Islet precursor cell (in vitro differentiated cells): Measurements from ENCODE around the gene NIM1K.
"Not testable (repeated sequence)": the region's sequence is repeated elsewhere in the genome, so short reads cannot be mapped to it uniquely, and the experiment has no call there.

Experiments
- DNase-seq: peaks from one replicate; pipeline ENCODE4 v3.0.0-alpha.2; 2018

The NIM1K gene

DNA sequence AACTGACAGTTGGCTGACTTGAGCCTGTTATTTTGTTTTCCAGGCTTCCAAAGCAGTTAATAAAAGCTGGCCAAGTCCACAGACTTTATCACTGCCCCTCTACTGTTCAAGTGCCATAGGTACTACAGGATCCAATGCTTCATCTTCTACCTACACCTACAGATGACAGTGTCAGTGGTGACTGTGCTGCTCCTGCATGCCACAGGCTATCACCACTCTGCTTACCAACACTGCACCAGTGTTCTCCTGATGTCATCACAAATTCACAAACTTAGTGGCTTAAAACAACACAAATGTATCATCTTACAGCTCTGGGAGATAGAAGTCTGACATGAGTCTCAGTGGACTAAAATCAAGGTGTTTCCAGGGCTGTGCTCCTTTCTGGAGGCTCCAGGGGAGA lies 94.6 kb downstream of the NIM1K start:
- DNase-seq, result no peak

DNA sequence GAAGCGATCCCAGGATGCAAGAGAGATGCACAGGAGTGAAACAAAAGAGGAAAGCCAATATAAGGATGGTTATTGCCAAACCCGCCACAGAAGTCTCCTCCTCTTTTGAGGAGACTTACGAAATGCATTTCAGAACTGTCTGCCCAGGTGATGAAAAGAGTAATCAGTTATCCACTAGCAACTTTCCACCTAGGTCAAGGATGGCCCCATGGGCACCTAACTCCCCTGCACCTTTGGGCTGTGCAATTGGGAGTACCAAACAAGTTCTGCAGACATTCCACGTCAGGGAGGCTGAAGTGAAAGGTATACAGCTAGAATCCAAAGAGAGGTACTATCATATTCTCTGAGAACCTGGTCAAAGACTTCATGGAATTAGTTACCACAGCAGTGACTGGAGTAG lies 95.5 kb downstream of the NIM1K start:
- DNase-seq, result no peak

DNA sequence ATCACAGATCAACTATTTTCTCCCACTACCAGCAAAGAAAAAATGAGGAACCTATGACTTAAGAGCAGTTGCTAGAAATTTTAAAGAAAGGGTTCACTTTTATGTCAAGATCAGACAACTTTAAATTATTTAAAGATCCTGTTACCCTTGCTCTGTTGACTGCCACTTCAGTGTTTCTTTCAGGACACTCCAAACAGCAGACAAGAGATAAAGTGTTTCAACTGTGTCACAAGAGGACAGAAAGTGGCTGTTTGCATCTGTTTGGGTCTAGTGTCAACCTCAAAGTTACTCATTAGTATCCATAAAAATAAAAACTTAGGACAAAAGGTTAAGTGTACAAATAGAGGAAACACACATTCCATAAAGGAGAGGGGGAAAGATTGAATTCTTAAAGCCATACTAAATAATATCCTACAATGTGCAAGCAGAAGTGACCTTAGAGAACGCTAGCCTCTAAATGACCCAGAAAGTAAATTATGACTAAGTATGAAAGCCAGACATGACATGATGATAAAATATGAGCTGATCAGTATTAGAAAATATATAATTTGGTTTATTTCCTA lies 96.3 kb downstream of the NIM1K start:
- DNase-seq, result no peak

DNA sequence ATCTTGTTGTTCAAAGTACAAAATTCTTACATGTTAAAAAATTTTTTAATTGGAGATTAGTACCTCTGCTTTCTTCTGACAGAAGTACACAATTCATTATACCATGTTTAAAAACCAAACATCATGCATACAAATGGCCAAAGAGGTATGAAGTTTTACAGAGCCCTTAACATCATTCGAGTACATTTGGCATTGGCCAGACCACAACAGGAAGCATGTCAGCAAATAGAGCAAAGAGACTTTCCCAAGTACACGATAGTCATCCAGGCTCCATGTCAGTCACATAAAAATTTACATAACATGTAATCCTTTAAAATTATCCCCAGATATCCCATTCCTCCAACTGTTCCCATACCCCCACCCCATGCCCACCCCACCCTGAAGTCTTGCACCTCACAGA lies 98.7 kb downstream of the NIM1K start:
- no peak for DNase-seq

DNA sequence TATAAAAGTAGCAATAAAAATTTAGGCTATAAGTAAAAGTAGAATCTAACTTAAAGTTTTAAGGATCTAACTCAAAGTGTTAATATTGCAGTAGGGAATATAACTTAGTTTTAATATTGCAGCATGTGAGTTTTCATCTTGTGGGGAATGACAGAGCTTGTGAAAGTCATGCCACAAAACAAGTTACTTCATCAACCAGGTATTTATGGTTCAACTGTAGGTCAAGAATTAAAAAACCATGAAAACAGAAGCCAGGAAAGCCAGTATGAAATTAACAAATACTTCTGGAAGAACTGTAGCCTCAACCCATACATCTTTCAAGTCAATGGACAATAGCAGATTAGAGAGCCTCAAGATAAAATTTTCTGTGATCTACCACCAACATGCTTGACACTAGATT lies 102.2 kb downstream of the NIM1K start:
- DNase-seq, result no peak

DNA sequence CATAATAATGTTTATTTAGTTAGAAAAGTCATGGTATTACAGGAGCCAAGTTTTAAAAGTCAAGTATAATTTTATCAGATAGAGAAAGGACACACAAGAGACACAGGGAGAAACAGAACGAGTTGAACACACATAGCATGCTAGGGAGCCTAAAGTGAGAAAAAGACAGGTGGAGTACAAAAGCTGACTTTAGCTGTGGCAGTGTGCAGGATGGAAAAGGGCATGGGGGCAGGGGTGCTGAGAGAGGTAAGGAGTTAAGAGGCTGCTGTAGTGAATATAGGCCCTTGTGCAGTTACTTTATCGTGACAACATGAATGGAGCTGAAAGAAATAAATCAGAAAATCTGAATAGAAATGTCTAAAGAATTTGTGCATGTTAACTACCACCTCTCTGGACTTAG lies 103.2 kb downstream of the NIM1K start:
- DNase-seq, result no peak

DNA sequence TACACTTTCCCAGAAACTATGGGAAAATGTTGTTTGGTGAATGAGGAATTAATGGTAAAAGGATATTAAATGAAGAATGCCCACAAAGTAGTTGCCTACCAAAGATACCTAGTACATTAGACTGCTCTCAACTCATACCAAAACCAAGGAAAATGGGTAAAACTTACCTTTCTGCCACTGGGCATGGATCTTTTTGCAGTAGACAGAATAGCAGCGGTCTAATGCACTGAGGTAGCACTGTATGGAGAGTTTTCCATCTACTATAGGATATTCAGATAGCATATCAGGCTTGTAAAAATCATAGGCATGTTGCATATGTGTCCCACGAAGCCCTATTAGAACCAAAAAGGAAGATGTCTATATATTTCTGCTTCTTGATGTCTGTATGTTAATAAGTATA lies 104.8 kb downstream of the NIM1K start:
- no peak for DNase-seq

DNA sequence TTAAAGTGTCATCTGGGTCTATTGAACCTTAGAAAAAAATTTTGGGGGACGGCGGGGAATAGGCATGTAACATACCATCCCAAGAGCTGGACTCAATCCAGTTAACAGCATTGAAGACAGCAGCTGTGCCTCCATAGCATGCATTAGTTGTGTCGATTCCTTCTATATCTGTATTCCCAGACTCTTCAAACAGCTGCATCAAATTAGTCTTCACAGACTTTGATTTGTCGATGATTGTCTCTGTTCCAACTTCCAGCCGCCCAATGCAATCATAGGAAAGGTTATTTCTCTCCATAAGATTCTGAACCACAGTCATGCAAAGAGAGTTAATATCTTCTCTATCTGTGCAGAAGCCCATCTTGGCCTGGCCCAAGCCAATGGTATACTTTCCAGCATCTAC lies 106.4 kb downstream of the NIM1K start:
- no peak for DNase-seq

DNA sequence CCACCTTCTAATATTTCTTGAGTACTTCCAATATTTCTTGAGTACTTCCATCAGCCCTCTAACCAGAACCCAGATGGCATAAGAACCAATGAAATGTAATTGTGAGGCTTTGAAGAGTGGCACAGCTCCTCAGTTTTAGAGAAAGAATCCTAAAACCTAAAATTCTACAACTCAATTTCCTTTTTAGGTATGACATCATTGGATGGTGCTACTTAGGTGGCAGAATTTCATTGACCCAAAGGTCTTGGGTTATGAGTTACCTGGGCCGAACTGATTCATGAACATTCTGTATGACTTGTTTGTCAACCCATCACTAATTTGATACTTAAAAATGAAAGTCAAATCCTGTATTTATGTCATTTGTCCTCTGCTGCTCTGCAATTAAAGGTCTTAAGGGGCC lies 108.1 kb downstream of the NIM1K start:
- no peak for DNase-seq

DNA sequence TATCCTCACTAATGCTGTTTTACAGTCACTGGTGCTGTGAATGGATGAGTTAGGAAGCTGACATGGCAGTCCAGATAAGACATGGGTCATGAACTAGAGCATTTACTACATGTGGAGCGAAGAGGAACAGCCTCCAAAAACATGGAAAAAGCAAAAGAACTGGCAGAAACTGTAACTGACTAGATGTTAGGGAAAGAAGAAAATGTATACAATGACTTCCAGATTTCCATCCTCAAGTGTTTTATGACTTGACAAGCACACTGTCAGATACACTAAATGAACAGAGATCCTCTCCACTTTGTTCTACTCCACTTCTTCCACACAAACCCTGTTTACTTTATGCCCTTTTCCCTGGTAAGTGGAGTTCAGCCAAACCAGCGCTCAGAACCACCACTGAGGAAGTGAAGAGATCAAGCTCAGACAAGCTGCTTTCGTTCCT lies 109.6 kb downstream of the NIM1K start:
- DNase-seq, result no peak

DNA sequence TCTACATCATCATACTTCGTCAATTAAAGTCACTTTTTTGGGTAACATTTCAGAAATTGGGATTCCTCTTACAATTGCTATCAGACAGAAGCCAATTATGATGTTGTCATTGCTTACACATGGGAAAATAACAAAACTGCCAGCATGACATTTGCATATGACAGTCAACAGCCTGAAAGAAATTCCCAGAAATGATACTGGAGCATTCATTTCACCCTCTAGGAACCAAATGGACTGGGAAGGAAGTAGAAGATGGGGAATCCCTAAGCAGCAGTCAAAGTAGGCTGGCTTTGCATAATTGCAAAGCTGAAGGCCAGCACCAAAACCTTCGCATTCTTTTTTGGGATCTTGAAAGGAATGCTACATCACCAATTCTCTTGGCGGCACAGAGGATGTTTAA lies 110.5 kb downstream of the NIM1K start:
- no peak for DNase-seq

DNA sequence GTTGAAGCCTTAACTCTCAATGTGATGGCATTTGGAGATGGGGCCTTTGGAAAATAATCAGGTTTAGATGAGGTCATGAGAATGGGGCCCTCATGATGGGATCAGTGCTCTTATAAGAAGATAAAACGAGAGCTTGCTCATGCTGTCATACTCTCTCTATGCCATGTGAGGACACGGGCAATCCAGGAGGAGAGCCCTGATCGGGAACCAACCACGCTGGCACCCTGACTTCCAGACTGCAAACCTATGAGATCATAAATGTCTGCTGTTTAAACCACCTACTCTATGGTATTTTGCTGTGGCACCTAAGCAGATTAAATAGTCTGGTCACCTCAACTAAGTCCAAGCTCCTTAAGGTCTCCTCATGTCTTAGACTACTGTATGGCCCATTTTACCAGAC lies 111.2 kb downstream of the NIM1K start:
- DNase-seq, result no peak

DNA sequence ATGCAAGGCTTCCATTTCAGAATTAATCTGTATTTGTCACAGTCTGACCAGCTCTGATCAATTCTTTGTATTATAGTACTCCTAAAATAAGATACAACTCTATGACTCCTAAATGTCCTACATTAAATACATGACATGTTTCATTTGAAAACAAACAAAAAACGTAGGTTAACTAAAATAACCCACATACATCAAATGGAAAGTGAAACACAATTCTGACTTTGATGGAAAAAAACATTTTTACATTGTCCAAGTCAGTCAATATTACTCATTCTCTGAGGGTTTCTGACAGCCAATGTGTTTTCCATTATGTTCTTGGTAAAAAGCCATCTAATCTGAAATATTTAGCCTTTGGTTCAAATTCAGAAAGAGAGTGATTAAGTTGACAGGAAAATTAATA lies 112.5 kb downstream of the NIM1K start:
- no peak for DNase-seq

DNA sequence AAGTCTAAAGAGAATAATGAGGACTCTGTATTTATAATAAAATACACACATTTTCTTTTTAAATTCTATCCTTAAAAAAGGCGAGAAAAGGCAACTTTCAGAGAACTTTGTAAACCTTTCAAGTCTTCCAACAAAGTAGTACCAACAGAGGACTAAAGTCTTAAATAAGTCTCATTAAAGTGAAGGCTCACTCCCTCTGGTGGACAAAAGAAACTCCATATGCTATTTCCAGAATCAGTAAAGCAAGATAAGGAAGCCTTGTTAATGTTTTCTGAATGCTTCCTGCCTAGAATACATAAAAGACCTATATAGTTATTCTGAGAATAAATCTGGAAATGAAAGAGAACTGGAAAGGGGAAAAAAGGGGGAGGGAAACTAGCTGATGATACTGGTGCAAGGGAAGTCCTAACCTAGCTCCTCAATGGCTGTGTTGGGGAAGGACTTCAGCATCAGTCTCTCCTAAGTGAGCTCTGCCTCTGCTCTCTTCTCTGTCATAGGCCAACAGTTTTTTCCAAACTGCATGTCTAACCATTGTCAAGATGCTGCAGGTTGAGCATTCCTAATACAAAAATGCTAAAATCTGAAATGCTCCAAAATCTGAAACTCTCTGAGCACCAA lies 114.0 kb downstream of the NIM1K start:
- no peak for DNase-seq

DNA sequence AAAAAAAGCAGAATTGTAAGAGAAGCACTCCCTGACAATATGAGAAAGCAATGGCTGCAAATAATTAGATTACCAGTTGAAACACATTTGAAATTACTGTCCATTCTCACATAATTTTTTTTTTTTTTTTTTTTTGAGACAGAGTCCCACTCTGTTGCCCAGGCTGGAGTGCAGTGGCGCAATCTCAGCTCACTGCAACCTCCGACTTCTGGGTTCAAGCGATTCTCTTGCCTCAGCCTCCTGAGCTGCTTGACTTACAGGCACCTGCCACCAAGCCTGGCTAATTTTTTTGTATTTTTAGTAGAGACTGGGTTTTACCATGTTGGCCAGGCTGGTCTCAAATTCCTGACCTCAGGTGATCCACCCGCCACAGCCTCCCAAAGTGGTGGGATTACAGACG lies 114.9 kb downstream of the NIM1K start:
- not testable (repeated sequence) for DNase-seq

DNA sequence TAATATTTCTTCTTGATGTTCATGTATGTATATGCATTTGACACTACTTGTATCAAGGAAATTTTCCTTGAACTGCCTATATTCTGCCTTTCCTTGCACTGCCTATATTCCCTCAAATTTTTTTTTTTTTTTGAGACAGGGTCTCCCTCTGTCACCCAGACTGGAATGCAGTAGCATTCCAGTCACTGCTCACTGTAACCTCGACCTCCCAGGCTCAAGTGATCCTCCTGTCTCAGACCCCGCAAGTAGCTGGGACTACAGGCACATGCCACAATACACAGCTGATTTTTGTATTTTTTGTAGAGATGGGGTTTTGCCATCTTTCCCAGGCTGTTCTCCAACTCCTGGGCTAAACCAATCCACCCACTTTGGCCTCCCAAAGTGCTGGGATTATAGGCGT lies 117.1 kb downstream of the NIM1K start:
- DNase-seq, result peak; percentile 57

DNA sequence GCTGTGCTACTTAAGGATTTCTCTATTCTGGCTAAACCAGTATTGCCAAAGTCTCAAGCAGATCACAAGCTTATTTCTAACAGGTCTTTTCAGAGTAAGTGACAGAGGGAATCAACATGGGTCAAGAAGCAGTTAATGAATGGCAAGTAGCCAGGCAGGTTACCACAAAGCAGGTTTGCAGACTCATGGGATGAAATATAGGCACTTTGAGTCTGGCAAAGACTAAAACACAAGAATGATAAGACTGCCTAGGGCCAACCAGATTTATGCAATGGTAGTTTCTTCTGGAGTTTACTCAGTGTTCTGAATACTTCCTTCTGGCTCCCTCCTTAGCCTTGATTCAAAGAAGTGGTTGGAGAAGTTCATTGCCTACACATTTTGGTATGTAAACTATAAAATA lies 117.6 kb downstream of the NIM1K start:
- no peak for DNase-seq

DNA sequence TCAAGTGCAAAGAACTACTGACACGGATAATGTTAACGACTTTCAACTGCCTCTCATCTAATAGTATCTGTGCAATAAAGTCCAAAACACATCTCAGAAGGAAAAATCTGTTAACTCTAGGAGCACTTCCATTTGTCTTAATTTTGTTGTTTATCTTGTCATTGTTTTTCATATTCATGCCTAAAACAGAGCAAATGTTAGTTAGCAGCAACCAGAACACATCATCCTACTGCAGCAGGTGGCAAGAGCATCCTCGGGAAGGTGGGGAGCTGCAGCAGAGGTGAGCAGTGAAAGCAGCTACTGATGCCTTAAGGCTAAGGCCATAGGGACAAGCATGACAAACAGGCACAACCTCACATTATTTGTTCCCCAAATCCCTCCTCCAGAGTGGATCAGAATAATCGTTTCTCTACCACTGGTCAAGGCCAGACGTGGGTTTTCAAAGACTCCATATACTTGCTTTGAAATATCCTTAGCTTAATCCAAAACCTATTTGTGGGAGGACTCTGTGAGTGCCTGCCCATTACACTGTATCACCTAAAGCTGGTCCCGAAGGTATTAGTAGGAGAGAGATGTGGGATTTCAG lies 120.1 kb downstream of the NIM1K start:
- DNase-seq, result no peak

DNA sequence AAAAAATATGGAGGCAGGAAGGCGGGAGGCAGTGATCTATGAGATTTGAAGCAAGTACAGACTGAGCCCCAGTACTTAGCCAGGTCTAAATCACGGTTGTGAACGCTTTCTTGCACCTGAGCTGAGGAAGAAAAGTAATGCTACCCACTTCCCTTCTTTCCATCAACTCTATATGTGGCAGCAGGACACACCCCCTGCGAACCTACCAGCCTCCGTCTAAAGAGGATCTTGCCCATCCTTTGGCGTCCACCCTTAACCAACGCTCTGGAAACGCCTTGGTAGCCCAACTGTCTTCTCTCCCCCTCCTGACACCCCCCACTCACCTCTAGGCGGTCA lies 120.6 kb downstream of the NIM1K start:
- no peak for DNase-seq

DNA sequence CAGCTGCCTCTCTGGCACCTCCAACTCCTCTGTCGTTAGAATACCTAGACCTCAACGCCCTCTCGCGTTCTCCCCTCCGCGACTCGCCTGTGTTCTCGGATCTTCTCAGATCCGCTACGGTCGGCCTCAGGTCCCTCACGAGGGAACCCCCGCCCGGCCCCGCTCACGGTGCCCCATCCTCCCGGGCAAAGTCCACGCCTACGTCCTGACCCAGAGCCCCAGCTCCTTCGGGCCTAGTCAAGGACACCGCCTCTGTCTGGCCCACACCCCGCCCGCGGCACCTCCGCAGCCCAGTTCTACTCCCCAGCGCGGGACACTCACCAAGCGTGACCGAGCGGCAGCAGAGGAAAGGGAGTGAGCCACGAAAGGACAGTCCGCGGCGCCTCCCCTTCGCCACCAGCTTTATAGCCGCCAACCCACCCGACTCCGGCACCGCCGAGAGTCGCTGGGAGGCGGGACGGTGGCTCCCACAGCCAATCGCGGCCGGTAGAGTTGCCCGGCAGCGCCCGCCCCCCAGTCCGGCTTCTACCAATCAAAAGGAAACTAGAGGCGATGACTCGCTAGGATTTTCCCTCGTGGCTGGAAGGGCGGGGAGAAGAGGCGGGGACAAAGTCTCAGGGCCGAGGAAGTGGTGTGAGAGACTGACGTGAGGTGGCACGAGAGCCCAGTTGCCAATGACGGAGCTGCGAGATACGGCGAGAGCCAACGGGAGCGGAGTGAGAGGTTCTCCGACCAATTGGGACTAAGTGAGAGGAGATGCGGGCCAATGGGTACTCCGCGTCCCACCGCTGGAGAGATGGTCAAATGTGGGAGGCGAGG lies 121.2 kb downstream of the NIM1K start, which contains the start of gene HMGCS1:
Gene HMGCS1 (minus strand): TSS at position 378 of the 819 bp plus-strand sequence. CDS start 14,447 bp downstream, outside the sequence.
- peak; percentile 100 for DNase-seq

DNA sequence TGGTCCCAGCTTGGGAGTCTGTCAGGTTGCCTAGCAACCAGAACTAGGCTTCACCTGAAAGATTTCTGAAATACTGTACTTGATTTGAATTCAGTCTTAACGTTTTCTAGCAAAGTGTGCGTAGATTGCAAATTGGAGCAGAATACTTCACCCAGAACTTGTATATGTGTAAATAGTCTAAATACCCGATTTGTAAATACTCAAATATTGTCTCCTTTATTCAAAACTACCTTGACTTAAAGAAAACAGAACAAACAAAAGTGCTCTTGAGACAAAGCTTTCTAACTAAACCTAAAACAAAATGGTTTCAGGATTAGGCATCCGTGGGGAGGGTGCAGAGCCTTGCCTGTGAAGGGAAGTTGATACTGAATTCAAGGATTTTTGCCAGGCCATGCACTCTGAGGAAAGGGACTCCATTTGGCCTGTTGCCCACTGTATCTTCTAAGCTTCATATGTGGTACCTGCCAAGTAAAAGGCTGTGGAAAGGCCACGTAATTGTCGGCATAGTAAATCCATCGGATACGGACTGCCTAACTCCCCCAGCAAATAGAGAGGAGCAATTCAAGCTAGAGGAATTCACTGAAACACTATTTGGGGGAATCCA lies 121.9 kb downstream of the NIM1K start:
- no peak for DNase-seq

DNA sequence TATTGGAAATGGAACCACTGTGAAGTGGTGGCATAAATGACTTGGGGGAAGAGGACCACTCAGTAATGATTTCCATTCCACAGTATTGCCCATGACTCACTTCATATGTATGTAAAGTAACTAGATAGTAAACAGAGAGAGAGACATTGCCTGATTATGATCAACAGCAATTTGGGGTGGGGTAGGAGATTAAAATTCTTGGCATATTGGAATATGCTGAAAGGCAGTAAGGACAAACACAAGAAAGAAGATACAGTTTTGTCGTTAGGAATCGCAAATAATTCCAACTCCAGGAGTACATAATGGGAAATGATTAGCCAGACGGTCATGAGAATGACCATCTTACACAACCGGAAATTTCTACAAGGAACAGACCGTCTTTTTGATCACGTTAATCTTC lies 122.7 kb downstream of the NIM1K start:
- no peak for DNase-seq

DNA sequence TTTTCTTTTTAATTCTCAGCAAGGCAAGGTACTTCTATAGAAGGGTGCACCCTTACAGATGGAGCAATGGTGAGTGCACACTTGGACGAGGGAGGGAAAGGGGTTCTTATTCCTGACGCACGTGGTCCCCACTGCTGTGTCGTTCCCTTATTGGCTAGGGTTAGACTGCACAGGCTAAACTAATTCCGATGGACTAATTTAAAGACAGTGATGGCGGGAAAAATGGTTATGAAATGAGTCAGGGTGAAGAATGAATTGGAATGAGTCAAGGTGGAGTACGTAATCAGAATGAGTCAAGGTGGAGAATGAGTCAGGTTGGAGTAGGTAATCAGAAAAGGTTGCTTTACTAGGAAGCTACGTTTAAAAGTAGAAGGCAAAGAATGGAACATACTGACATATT lies 123.2 kb downstream of the NIM1K start:
- DNase-seq, result no peak

DNA sequence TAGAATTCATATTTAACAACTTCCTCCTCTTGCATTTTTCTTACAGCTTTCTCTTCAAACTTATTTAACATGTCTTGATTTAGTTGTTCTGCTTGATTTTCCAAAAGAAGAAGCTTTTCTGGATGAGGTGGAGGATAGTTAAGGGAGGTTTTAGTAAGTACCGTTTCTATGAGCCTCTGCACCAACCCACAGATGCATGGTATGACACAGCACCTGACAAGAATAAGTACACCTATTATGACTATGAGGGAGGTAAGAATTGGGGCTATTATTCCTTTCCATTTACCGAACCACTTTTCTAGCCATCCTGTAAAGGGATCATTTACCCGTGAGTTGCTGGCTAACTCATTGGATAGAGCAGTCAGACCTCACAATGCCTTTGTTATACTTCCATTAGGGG lies 123.7 kb downstream of the NIM1K start:
- no peak for DNase-seq
